Hepatocyte (in vitro differentiated cells): ENCODE data around the gene PREX1. TPM values are rescaled to one million over a fixed set of nuclear protein-coding genes. Genes with fewer than 3 reads are reported as not detected.
"Not testable (repeated sequence)": the region's sequence is repeated elsewhere in the genome, so short reads cannot be mapped to it uniquely, and the experiment has no call there.

Experiments
- DNase-seq: peaks from one replicate; pipeline ENCODE4 v3.0.0-alpha.2; 2016; ENCODE audit warnings: low spot score
- H2AFZ ChIP-seq: fragments of 200-600 bp; sonication (generic); 2 replicates; pipeline ENCODE4 v1.6.0; 2016; ENCODE audit warnings: antibody characterized with exemption, mild to moderate bottlenecking
- H3K27ac ChIP-seq: fragments of 200-600 bp; sonication (generic); 2 replicates; pipeline ENCODE4 v1.5.1; 2016; ENCODE audit warnings: mild to moderate bottlenecking
- H3K27me3 ChIP-seq: fragments of 200-600 bp; sonication (generic); 2 replicates; pipeline ENCODE4 v1.6.1; 2016
- H3K36me3 ChIP-seq: fragments of 200-600 bp; sonication (generic); replicated peaks from 2 replicates; pipeline ENCODE4 v1.5.1; 2016; ENCODE audit warnings: low read depth; ENCODE audit not compliant: insufficient read depth
- H3K4me1 ChIP-seq: fragments of 200-600 bp; sonication (generic); 2 replicates; pipeline ENCODE4 v1.5.1; 2016; ENCODE audit warnings: mild to moderate bottlenecking, moderate library complexity; ENCODE audit not compliant: insufficient read depth
- H3K4me2 ChIP-seq: fragments of 200-600 bp; sonication (generic); 2 replicates; pipeline ENCODE4 v1.6.0; 2016
- H3K4me3 ChIP-seq: fragments of 200-600 bp; sonication (generic); 2 replicates; pipeline ENCODE4 v1.5.1; 2016; ENCODE audit warnings: mild to moderate bottlenecking
- H3K79me2 ChIP-seq: fragments of 200-600 bp; sonication (generic); 2 replicates; pipeline ENCODE4 v1.6.0; 2017; ENCODE audit warnings: mild to moderate bottlenecking
- H3K9me2 ChIP-seq: fragments of 200-600 bp; sonication (generic); replicated peaks from 2 replicates; pipeline ENCODE4 v1.6.0; 2017; ENCODE audit warnings: mild to moderate bottlenecking; ENCODE audit not compliant: insufficient read depth
- H3K9me3 ChIP-seq: fragments of 200-600 bp; sonication (generic); 2 replicates; pipeline ENCODE4 v1.5.1; 2016; ENCODE audit warnings: low read depth, mild to moderate bottlenecking
- H4K20me1 ChIP-seq: fragments of 200-600 bp; sonication (generic); 2 replicates; pipeline ENCODE4 v1.6.0; 2016; ENCODE audit warnings: mild to moderate bottlenecking; ENCODE audit not compliant: insufficient read depth, poor library complexity, severe bottlenecking
- EZH2 ChIP-seq: fragments of 200-600 bp; sonication (generic); IDR thresholded peaks from 2 replicates; pipeline ENCODE4 v1.6.1; 2016; ENCODE audit warnings: antibody characterized with exemption, mild to moderate bottlenecking, borderline replicate concordance
- EZH2phosphoT487 ChIP-seq: fragments of 200-600 bp; sonication (generic); IDR thresholded peaks from one replicate; pipeline ENCODE4 v1.6.1; 2018; ENCODE audit warnings: antibody characterized with exemption, mild to moderate bottlenecking, low read depth, moderate library complexity; ENCODE audit not compliant: unreplicated experiment, severe bottlenecking
- WGBS: methylation state at CpG from one replicate; pipeline ENCODE4 v1.1.6; 2016; ENCODE audit warnings: low lambda C conversion rate; ENCODE audit errors: missing lambda C conversion rate; 5-methylcytosine and 5-hydroxymethylcytosine counted together
- polyA plus RNA-seq: library from polyadenylated mRNA; unstranded; fragments of >200 nt; fragmentation: Nextera tagmentation; extraction: Ambion mirVana; gene quantifications from 2 replicates; pipeline ENCODE4 v1.2.1, GENCODE V29; 2016
- total RNA-seq: library from RNA; depleted of rRNA; stranded (reverse); fragments of >200 nt; gene quantifications from 2 replicates; pipeline ENCODE4 v1.2.3, GENCODE V29; 2014
- TF ChIP-seq, protein P1 (sequence below): fragments of 200-600 bp; sonication (generic); IDR thresholded peaks from 2 replicates; pipeline ENCODE4 v1.5.1; 2016; ENCODE audit warnings: antibody characterized with exemption, mild to moderate bottlenecking; ENCODE audit not compliant: poor library complexity

The PREX1 gene
- total and polyA plus RNA-seq, 2 experiments from 2014 or later = 1.8 to 2.9 TPM

DNA sequence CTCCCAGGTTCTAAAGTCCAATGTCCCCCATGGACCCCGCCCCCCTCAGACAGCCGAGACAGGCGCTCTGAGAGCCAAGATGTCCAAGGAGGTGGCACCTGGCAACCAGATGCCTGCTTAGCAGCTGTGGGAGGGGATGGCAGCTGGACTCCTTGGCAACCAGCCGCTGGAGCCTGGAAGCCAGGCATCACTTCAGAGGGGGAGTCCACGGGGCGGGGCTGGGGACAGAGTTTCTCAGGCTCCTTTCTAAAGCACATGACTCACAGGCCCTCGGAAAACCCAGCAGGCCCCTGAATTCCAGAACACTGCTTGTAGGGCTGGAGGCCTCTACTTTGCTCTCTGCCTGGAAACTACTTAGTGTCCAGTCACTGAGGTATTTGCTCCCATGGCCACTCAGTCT is 51.5 kb downstream of the PREX1 start:
- H3K9me3 ChIP-seq = peaks cover 4% of the 10 kb centered on the region
- no peaks in the 10 kb centered on the region for H3K27me3 ChIP-seq
- TF ChIP-seq, protein P1, sequence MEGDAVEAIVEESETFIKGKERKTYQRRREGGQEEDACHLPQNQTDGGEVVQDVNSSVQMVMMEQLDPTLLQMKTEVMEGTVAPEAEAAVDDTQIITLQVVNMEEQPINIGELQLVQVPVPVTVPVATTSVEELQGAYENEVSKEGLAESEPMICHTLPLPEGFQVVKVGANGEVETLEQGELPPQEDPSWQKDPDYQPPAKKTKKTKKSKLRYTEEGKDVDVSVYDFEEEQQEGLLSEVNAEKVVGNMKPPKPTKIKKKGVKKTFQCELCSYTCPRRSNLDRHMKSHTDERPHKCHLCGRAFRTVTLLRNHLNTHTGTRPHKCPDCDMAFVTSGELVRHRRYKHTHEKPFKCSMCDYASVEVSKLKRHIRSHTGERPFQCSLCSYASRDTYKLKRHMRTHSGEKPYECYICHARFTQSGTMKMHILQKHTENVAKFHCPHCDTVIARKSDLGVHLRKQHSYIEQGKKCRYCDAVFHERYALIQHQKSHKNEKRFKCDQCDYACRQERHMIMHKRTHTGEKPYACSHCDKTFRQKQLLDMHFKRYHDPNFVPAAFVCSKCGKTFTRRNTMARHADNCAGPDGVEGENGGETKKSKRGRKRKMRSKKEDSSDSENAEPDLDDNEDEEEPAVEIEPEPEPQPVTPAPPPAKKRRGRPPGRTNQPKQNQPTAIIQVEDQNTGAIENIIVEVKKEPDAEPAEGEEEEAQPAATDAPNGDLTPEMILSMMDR = no peak
- no peak for TF ChIP-seq EZH2
- TF ChIP-seq EZH2phosphoT487 = no peak
- H3K79me2 ChIP-seq = no peaks in the 10 kb centered on the region
- no peak overlapping the region for H3K4me3 ChIP-seq
- no peaks in the 10 kb centered on the region for H3K36me3 ChIP-seq
- WGBS = 94% methylated on average over 4 of the region's 7 CpGs
- H2AFZ ChIP-seq = no peak overlapping the region
- H3K4me2 ChIP-seq = no peak overlapping the region
- no peaks in the 10 kb centered on the region for H4K20me1 ChIP-seq
- H3K27ac ChIP-seq = no peak overlapping the region
- no peak for DNase-seq
- no peaks in the 10 kb centered on the region for H3K9me2 ChIP-seq
- no peaks in the 10 kb centered on the region for H3K4me1 ChIP-seq

DNA sequence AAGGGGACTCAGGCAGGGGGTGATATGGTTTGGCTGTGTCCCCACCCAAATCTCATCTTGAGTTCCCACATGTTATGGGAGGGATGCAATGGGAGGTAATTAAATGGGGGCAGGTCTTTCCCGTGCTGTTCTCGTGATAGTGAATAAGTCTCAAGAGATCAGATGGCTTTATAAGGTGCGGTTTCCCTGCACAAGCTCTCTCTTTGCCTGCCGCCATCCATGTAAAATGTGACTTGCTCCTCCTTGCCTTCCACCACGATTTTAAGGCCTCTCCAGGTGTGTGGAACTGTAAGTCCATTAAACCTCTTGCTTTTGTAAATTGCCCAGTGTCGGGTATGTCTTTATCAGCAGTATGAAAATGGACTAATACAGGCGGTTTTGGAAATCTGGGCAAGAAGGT is 52.3 kb downstream of the PREX1 start:
- not testable (repeated sequence) for H3K27ac ChIP-seq, H3K36me3 ChIP-seq, H3K4me2 ChIP-seq, H3K27me3 ChIP-seq, H3K9me3 ChIP-seq, H3K79me2 ChIP-seq, H2AFZ ChIP-seq, DNase-seq, H3K4me3 ChIP-seq, H3K9me2 ChIP-seq, H4K20me1 ChIP-seq, H3K4me1 ChIP-seq
- 91% methylated on average over 7 of the region's 7 CpGs for WGBS

DNA sequence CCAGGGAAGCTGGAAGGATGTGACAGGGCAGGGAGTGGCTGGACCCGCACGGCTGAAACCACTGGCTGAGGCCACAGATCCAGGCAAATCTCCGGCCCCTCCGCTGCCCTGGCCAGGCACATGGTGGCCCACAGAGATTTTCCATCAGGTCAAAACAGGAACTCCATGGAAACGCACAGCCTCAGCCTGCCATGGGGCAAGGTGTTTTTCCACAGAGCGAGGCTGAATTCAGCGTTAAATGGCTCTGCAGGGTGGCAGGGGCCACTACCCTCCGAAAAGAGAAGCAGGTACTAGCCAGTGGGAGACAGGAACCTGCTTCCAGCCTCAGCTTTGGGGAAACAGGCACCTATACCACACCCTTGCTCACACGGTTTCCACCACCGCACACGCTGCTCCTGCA is 53.1 kb downstream of the PREX1 start:
- Histone ChIP-seq H3K27me3 (no peaks in the 10 kb centered on the region), H3K4me2 (no peak overlapping the region), H3K79me2 (no peaks in the 10 kb centered on the region), H4K20me1 (no peaks in the 10 kb centered on the region), H2AFZ (no peak overlapping the region), H3K4me3 (no peak overlapping the region), H3K36me3 (no peaks in the 10 kb centered on the region), H3K27ac (no peak overlapping the region), H3K9me3 (peaks cover 4% of the 10 kb centered on the region), H3K9me2 (no peaks in the 10 kb centered on the region), H3K4me1 (no peaks in the 10 kb centered on the region)
- TF ChIP-seq, protein P1 = no peak
- no peak for TF ChIP-seq EZH2
- no peak for TF ChIP-seq EZH2phosphoT487
- DNase-seq = no peak
- 90% methylated on average over 11 of the region's 11 CpGs for WGBS

DNA sequence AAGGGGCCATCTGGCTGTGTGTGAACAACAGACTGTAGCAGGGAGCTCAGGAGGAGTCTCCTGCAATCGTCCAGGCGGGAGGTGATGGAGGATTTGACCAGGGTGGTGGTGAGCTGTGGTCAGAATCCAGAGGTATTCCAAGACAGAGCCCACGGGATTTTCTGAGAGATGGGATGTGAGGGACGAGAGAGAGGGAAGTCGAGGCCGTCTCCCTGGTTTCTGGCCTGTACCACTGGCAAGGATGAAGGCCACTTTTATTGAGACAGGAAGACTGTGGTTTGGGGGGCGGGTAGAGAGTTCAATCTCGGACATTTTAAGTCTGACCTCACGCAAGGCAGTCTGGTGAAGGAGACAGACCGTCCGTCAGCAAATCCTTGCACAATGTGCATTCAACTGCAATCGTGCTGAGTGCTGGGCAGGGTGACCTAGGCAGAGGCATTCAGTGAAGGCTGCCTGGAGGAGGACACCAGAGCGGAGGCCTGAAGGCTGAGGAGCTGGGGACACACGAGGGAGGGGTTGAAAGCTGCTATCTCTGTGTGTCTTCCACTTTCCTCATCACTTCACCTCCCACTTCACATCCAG is 53.9 kb downstream of the PREX1 start:
- H2AFZ ChIP-seq = no peak overlapping the region
- H3K4me2 ChIP-seq = no peak overlapping the region
- no peak for DNase-seq
- H3K36me3 ChIP-seq = no peaks in the 10 kb centered on the region
- no peak overlapping the region for H3K4me3 ChIP-seq
- TF ChIP-seq, protein P1 = no peak
- TF ChIP-seq EZH2 = no peak
- TF ChIP-seq EZH2phosphoT487 = no peak
- no peaks in the 10 kb centered on the region for H3K79me2 ChIP-seq
- H3K4me1 ChIP-seq = no peaks in the 10 kb centered on the region
- no peaks in the 10 kb centered on the region for H3K9me2 ChIP-seq
- no peaks in the 10 kb centered on the region for H3K9me3 ChIP-seq
- H3K27ac ChIP-seq = no peak overlapping the region
- H3K27me3 ChIP-seq = no peaks in the 10 kb centered on the region
- no peaks in the 10 kb centered on the region for H4K20me1 ChIP-seq
- WGBS = 84% methylated on average over 14 of the region's 14 CpGs
